ENCODE measurements around the gene PXMP4. TPM values are rescaled to one million over a fixed set of nuclear protein-coding genes. Genes with fewer than 3 reads are reported as not detected.

The PXMP4 gene
- total and polyA plus RNA-seq, 5 donors: 4.2 to 12.9 (median 10.2) TPM

DNA sequence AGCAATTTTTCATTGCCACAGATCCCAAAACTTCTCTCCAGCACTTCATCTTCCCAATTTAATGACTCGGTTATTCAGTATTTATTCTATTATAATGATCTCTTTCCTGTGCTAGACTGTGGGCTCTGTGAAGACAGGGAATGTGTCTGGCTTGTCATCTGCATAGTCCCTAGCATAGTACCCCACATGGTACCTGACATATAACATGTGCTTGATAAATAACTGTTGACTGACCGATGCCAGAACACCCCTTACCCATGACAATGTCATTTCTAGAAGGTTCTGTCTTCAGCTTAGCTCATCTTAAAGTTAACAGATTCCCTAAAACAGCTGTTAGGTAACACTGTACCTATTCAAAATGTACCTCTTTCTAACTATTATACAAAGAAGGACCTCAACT is 3.6 kb downstream of the PXMP4 start:
- Histone ChIP-seq H3K27ac (ENCODE audit: low read length) (no peak overlapping the region), H3K4me3 (ENCODE audit: low read length) (no peak overlapping the region), H3K4me1 (ENCODE audit: control insufficient read depth, insufficient read depth, low read length) (no peaks in the 10 kb centered on the region), H3K27me3 (ENCODE audit: control insufficient read depth, insufficient read depth) (no peaks in the 10 kb centered on the region), H3K9me3 (ENCODE audit: control insufficient read depth, low read length) (no peaks in the 10 kb centered on the region)
- ATAC-seq: no peak
- intact Hi-C loops (cut with DNase I): no loop called here
- DNase-seq: no peak
- WGBS: 91% methylated on average over 2 of the region's 2 CpGs

DNA sequence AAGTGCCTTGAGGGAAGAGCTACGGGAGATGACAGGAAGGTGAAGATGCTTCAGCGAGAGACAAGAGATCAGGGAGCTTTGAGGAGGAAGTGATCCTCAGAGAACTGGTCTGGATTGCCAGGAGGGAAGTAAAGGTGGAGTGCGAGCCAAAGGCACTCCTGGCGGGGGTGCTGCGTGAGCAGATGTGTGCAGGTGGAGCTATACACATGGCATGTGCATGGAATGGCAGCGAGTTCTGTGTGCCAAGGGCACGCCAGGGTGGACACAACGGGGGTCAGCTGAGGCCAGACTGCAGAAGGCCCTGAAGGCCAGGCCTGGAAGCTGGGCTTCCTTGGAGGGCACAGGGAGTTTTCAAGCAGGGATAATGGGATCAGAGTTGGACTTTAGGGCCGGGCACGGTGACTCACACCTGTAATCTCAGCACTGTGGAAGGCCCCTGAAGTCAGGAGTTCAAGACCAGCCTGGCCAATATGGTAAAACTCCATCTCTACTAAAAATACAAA is 6.2 kb downstream of the PXMP4 start:
- intact Hi-C loops (cut with DNase I): no loop called here
- Histone ChIP-seq H3K27ac (ENCODE audit: low read length) (no peak overlapping the region), H3K9me3 (ENCODE audit: control insufficient read depth, low read length) (no peaks in the 10 kb centered on the region), H3K27me3 (ENCODE audit: control insufficient read depth, insufficient read depth) (no peaks in the 10 kb centered on the region), H3K4me3 (ENCODE audit: low read length) (no peak overlapping the region), H3K4me1 (ENCODE audit: control insufficient read depth, insufficient read depth, low read length) (no peaks in the 10 kb centered on the region)
- DNase-seq (no peak), ATAC-seq (no peak)
- WGBS: 91% methylated on average over 10 of the region's 10 CpGs

DNA sequence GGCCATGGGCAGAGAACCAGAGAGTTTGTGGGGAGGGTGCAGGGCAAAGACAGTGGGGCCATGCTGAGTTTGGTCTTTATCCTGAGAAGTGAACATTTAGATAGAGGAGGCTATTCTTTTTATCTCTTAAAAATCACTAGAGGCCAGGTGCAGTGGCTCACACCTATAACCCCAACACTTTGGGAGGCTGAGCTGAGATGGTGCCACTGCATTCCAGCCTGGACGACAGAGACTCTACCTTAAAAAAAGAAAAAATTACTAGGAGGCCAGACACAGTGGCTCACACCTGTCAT is 8.7 kb downstream of the PXMP4 start:
- no peak for ATAC-seq
- WGBS: 74% methylated on average over 1 of the region's 1 CpG
- Histone ChIP-seq H3K4me1 (ENCODE audit: control insufficient read depth, insufficient read depth, low read length) (no peaks in the 10 kb centered on the region), H3K9me3 (ENCODE audit: control insufficient read depth, low read length) (no peaks in the 10 kb centered on the region), H3K4me3 (ENCODE audit: low read length) (no peak overlapping the region), H3K27me3 (ENCODE audit: control insufficient read depth, insufficient read depth) (no peaks in the 10 kb centered on the region), H3K27ac (ENCODE audit: low read length) (no peak overlapping the region)
- no peak for DNase-seq
- intact Hi-C loops (cut with DNase I): no loop called here

- H3K27me3 ChIP-seq (ENCODE audit: control insufficient read depth, insufficient read depth): no peaks in the 10 kb centered on the region
- no peak overlapping the region for H3K4me3 ChIP-seq (ENCODE audit: low read length)
- WGBS: 79% methylated on average over 14 of the region's 14 CpGs
- H3K9me3 ChIP-seq (ENCODE audit: control insufficient read depth, low read length): no peaks in the 10 kb centered on the region
- H3K4me1 ChIP-seq (ENCODE audit: control insufficient read depth, insufficient read depth, low read length): no peaks in the 10 kb centered on the region
- no peak for DNase-seq
- ATAC-seq: no peak
- H3K27ac ChIP-seq (ENCODE audit: low read length): no peak overlapping the region
- intact Hi-C loops (cut with DNase I): no loop called here
Observed at GRCh38 chr20:33710681-33711445, 9.2 kb downstream of the PXMP4 start.

- Histone ChIP-seq H3K9me3 (ENCODE audit: control insufficient read depth, low read length) (no peaks in the 10 kb centered on the region), H3K27ac (ENCODE audit: low read length) (no peak overlapping the region), H3K27me3 (ENCODE audit: control insufficient read depth, insufficient read depth) (no peaks in the 10 kb centered on the region), H3K4me1 (ENCODE audit: control insufficient read depth, insufficient read depth, low read length) (no peaks in the 10 kb centered on the region), H3K4me3 (ENCODE audit: low read length) (no peak overlapping the region)
- ATAC-seq (no peak), DNase-seq (no peak)
- intact Hi-C loops (cut with DNase I): no loop called here
- WGBS: 84% methylated on average over 16 of the region's 16 CpGs
Observed at GRCh38 chr20:33709905-33710541, 10.1 kb downstream of the PXMP4 start.

- no peak for DNase-seq
- 90% methylated on average over 2 of the region's 2 CpGs for WGBS
- intact Hi-C loops (cut with DNase I): no loop called here
- Histone ChIP-seq H3K4me1 (ENCODE audit: control insufficient read depth, insufficient read depth, low read length) (no peaks in the 10 kb centered on the region), H3K9me3 (ENCODE audit: control insufficient read depth, low read length) (no peaks in the 10 kb centered on the region), H3K27ac (ENCODE audit: low read length) (no peak overlapping the region), H3K27me3 (ENCODE audit: control insufficient read depth, insufficient read depth) (no peaks in the 10 kb centered on the region), H3K4me3 (ENCODE audit: low read length) (no peak overlapping the region)
- ATAC-seq: no peak
Observed at GRCh38 chr20:33709398-33709797, 10.7 kb downstream of the PXMP4 start.

DNA sequence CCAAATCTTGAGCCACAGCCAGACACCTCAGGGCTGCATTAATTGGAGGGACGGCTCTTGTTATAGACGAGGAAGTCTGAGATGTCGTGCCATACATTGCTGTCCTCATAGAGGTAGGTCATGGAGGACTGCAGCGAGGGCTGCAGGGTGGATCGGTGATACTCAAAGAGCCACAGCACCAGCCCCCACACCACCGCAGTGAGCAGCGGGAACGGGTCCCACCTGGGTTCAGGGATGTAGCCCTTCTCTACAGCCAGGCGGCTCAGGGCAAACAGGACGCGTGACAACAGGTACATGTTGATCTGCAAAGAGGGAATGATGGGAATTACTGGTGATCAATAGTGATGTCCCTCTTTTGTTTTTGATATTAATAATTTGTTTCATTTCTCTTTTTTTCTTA is 12.4 kb downstream of the PXMP4 start:
- DNase-seq (no peak), ATAC-seq (no peak)
- Histone ChIP-seq H3K27me3 (ENCODE audit: control insufficient read depth, insufficient read depth) (no peaks in the 10 kb centered on the region), H3K27ac (ENCODE audit: low read length) (no peak overlapping the region), H3K9me3 (ENCODE audit: control insufficient read depth, low read length) (no peaks in the 10 kb centered on the region), H3K4me3 (ENCODE audit: low read length) (no peak overlapping the region), H3K4me1 (ENCODE audit: control insufficient read depth, insufficient read depth, low read length) (no peaks in the 10 kb centered on the region)
- WGBS: 92% methylated on average over 11 of the region's 11 CpGs
- intact Hi-C loops (cut with DNase I): no loop called here

DNA sequence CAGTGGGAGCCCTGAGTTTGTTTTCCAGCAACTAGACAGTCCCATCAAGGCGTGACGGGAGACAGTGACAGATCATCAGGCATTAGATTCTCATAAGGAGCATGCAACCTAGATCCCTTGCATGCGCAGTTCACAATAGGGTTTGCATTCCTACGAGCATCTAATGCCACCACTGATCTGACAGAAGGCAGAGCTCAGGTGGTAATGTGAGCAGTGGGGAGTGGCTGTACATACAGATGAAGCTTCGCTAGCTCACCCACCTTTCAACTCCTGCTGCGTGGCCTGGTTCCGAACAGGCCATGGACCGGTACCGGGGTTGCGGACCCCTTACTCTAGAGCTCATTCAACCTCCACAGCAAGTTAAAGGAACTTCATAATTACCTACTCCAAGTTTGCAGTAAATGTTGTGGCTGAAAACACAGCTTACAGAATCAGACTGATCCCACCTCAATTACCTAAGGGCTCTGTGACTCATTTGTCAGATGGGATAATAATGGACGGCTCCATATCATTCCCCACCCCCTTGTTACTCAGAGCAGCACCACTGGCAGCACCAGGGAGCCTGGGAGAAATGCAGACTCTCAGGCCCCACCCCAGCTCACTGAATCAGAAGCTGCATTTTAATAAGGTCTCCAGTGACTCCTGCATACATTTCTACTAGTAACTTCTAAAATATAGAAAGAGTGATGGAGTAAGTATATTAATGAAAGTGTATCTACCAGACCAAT is 15.7 kb downstream of the PXMP4 start:
- ATAC-seq: no peak
- no peak for DNase-seq
- Histone ChIP-seq H3K9me3 (ENCODE audit: control insufficient read depth, low read length) (no peaks in the 10 kb centered on the region), H3K4me3 (ENCODE audit: low read length) (no peak overlapping the region), H3K27me3 (ENCODE audit: control insufficient read depth, insufficient read depth) (no peaks in the 10 kb centered on the region), H3K27ac (ENCODE audit: low read length) (no peak overlapping the region), H3K4me1 (ENCODE audit: control insufficient read depth, insufficient read depth, low read length) (no peaks in the 10 kb centered on the region)
- WGBS: 95% methylated on average over 11 of the region's 11 CpGs
- intact Hi-C loops (cut with DNase I): no loop called here

DNA sequence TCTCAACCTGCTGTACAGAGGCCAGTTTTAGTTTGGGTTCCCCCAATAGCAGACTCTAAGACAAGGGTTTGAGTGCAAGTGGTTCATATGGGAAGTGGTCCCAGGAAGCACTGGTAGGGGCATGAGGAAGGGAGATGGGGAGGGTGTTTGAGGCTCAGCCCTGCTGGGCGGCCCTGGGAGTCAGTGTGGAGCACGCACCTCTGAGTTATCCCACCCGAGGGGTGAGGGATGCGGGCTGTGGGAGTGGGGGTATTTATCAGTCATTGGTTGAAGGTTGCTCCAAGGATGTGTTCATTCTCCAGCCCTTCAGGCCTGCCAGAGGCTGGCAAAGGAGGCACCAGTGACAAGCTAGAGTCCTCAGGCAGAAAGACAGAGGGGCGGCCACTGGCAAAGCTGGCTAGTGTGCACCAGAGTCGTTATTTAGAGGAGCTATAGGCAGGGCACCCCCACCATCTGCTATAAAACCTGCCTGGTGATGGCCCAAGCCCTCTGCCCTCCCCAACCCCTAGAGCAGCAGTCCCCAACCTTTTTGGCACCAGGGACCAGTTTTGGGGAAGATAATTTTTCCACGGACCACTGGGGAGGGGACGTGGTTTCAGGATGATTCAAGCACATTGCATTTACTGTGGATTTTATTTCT is 16.5 kb downstream of the PXMP4 start:
- Histone ChIP-seq H3K4me1 (ENCODE audit: control insufficient read depth, insufficient read depth, low read length) (no peaks in the 10 kb centered on the region), H3K27ac (ENCODE audit: low read length) (no peak overlapping the region), H3K9me3 (ENCODE audit: control insufficient read depth, low read length) (no peaks in the 10 kb centered on the region), H3K27me3 (ENCODE audit: control insufficient read depth, insufficient read depth) (no peaks in the 10 kb centered on the region), H3K4me3 (ENCODE audit: low read length) (no peak overlapping the region)
- peak in 1 of 2 donors; percentile 19 for ATAC-seq
- intact Hi-C loops (cut with DNase I): no loop called here
- DNase-seq: no peak
- WGBS: 91% methylated on average over 8 of the region's 8 CpGs

DNA sequence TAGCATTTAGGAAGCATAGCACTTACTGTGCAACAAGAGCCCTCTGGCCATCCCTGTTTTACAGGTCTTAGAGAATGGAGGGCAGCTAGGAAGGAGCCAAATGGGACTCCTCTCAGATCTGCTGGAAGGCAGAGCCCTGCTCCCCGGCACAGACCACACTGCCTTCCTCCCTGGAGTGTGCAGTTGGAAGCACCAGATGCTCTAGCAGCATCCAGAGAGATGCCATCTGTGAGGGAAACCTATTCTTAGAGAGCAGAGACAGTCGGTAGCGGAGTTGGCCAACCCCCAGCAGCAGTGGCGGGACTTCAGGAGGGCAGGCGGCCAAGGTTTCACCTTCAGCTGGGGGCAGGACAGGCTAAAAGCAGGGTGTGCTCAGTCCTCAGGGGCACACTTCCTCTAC is 17.2 kb downstream of the PXMP4 start:
- peak; percentile 64 to 77 for ATAC-seq

More for the DNA sequence above, 17.2 kb downstream of the PXMP4 start:
- Histone ChIP-seq H3K9me3 (ENCODE audit: control insufficient read depth, low read length) (no peaks in the 10 kb centered on the region), H3K27me3 (ENCODE audit: control insufficient read depth, insufficient read depth) (no peaks in the 10 kb centered on the region), H3K4me1 (ENCODE audit: control insufficient read depth, insufficient read depth, low read length) (no peaks in the 10 kb centered on the region), H3K27ac (ENCODE audit: low read length) (no peak overlapping the region), H3K4me3 (ENCODE audit: low read length) (no peak overlapping the region)
- intact Hi-C loops (cut with DNase I): no loop called here
- peak in 2 of 3 donors; percentile 64 to 71 for DNase-seq
- WGBS: 38% methylated on average over 5 of the region's 5 CpGs

Data from right cardiac atrium (tissue), 5 donors.